HG03196 (cell line): ENCODE results near the gene IPO4.

Experiments
- ATAC-seq: cut with Tn5 transposase; IDR thresholded peaks from one replicate; pipeline ENCODE4 v1.9.1; 2021; ENCODE audit not compliant: unreplicated experiment

The IPO4 gene

GRCh38 chr14:24178399-24179178 is 10.0 kb downstream of the IPO4 start:
- no peak for ATAC-seq

GRCh38 chr14:24177891-24178290 is 10.7 kb downstream of the IPO4 start:
- ATAC-seq: no peak

DNA sequence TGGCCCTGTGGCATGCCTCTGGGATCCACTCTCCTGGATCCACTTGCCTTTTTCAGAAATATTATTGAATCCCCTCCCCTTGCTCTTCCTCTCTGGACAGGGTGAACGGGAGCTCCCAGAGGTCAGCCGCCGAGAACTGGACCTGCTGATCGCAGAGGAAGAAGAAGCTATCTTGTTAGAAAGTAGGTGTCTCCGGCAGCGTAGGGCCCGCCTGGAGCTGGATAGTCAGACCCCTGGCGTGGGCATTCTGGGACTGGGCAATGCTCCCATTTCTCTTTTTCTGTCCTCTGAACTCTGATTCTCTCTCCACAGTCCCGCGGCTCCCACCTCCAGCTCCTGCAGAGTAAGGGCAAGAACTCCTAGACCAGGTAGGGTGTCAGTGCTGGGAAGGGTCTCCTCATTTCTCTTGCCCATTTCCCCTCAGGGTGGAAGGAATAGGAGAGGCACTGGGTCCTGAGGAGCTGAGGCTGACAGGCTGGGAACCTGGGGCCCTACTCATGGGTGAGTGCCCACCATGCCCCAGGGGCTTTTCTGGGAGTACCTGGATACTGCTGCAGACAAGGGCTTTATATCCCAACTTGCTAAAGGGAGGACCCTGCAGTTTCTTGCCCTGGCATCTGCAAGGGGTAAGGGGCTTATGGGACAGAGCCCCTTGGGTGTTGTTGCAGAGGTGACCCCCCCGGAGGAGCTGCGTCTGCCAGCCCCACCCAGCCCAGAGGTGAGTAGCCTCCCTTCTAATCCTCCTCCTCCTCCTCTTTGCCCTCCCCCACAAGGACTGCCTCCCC is 11.4 kb downstream of the IPO4 start:
- ATAC-seq: no peak

- ATAC-seq: no peak
Measured at GRCh38 chr14:24176599-24176998, 12.0 kb downstream of the IPO4 start.

GRCh38 chr14:24172871-24173281 is 15.7 kb downstream of the IPO4 start:
- ATAC-seq: no peak

DNA sequence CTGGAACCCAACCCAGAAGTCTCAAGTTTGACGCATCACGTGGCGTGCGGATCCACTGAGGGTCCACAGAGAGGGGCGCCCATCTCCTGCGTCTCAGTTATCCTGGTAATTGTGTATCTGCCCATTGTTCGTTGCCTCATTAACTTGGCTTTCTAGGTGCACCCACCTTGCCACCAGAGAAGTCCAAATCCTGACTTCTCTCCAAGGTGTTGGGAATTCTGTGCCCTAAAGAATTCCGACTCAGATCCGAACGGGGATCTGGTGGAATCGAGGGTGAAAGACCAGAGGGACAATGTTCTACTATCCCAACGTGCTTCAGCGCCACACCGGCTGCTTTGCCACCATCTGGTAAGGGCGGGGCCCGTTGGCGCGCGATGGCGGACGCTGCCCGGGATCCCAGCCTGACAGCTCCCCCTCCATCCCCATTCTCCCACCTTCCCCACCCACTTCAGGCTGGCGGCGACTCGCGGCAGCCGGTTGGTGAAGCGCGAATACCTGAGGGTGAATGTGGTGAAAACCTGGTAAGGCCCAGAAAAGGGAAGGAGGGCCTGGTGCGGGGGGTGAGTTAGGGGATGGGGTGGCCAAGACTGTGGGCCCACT is 16.3 kb downstream of the IPO4 start:
- ATAC-seq: no peak

DNA sequence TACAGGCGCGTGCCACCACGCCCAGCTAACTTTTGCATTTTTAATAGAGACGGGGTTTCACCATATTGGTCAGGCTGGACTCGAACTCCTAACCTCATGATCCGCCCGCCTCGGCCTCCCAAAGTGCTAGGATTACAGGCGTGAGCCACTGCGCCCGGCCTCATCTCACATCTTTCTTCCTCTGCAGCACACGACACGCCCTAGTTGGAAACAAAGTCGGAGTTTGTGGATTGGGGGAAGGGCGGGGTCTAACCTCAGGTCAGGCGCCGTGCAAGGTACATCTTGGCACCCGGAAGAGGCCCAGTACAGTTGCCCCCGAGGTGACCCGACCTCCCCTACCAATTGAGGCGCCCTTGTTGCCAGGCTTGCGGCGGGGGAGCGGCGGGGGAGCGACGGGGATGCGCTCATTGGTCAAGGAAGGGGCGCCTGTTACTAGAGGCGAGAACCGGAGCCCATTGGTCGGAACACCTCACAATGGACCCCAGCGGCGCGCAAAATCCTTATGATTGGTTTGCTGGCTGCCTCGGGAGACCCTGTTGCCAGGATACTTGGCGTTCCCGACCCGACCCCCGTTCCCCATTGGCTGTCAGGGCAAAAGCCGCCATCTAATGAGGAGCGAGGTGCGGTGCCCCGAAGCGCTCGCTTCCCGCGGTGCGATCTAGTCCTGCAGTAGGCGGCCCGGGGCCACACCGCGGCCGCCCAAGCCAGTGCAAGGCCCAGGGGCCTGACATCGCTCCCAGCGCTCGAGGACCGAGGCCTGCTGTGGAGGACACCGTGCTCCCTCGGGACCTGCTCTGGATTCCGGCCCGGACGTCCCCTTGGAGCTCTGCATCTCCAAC is 17.0 kb downstream of the IPO4 start, which contains the start of gene REC8:
Gene REC8 (plus strand): TSS at position 659 of the 839 bp plus-strand sequence. CDS start 473 bp downstream, outside the sequence.
- peak; percentile 73 for ATAC-seq

- no peak for ATAC-seq
Measured at GRCh38 chr14:24167469-24168114, 21.0 kb downstream of the IPO4 start.

DNA sequence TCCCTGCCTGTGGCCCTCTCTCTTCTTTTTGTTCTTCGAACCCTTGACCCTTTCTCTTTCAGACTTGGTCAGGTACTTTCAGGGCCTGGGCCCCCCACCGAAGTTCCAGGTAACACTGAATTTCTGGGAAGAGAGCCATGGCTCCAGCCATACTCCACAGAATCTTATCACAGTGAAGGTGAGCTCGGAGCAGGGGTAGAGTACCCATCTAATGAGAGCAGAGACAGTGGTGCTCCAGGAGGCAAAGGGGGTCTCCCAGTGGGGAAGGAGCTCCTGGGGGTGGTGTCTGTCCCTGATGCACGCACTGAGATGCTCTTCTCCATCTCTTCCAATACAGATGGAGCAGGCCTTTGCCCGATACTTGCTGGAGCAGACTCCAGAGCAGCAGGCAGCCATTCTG is 22.8 kb downstream of the IPO4 start:
- no peak for ATAC-seq

- no peak for ATAC-seq
Measured at GRCh38 chr14:24164518-24164991, 24.1 kb downstream of the IPO4 start.

GRCh38 chr14:24162093-24162492 is 26.5 kb downstream of the IPO4 start:
- no peak for ATAC-seq

DNA sequence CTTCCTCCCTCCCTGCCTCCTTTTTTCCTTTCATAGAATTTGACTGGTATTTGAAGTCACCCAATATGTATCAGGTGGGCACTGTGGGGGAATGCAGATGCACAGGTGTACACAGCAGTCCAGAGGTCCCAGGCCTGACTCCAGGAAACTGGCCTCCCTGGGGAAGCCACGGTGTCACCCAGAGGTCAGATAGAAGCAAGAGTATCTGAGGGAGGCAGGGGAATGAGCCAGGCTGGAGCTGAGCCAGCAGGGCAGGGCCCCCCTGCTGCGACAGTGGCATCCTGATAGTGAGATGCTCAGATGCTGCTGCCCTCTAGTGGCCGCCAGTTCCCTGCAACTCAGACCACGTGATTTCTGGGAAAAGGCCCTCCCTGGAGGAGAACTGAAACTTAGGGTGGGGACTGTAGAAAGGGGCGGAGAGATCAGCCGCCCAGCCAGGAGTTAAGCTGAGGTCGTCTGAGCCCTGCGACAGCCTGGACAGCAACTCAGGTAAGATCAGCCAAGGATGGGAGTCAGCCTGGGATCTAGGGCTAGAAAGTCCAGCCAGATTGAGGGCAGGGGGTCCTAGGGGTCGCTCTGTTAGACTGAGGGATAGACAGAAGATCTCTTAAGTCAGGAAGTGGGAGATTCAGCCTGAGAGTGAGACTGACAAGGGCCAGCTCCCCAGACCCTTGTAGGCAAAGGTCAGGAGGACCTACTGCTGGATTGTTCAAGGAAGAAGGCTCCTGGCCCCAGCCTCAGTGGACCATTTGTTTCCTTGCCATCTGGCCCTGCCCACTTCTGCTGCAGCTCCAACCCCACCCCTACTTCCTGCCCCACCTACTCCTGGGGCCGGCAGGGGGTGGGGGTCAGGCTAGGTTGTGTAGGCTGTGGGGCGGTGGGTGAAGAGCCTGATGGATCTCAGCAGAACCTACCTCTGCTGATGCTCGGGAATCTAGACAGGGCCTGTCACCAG is 27.5 kb downstream of the IPO4 start, which contains the start of gene IRF9:
Gene IRF9 (plus strand): TSS at position 416 of the 955 bp plus-strand sequence. CDS start 880 bp downstream, outside the sequence.
- ATAC-seq: peak; percentile 74

- peak; percentile 8 for ATAC-seq
Measured at GRCh38 chr14:24160499-24160849, 28.1 kb downstream of the IPO4 start.

GRCh38 chr14:24159777-24160498 is 28.7 kb downstream of the IPO4 start:
- peak; percentile 6 for ATAC-seq

DNA sequence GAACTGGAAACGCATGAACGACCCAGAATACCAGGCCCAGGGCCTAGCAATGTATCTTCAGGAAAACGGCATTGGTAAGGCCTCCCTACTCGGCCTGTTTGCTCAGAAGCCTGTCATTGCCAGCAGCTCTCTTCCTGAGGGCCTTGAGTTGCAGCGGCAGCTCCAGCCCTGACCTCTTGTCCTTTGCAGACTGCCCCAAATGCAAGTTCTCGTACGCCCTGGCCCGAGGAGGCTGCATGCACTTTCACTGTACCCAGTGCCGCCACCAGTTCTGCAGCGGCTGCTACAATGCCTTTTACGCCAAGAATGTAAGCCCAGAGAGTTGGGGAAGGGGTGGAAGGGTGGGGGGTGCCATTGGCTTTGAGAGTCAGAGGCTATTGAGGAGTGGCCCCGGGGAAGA is 31.3 kb downstream of the IPO4 start:
- no peak for ATAC-seq

- ATAC-seq: no peak
Measured at GRCh38 chr14:24156840-24157239, 31.8 kb downstream of the IPO4 start.

DNA sequence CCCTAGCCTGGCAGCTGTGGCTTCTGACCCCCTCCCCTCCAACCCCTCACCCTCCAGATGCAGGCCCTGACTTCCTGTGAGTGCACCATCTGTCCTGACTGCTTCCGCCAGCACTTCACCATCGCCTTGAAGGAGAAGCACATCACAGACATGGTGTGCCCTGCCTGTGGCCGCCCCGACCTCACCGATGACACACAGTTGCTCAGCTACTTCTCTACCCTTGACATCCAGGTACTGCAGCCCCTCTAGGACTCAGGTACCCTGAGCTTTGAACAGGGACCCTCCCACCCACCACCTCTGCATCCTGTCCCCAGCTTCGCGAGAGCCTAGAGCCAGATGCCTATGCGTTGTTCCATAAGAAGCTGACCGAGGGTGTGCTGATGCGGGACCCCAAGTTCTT is 33.5 kb downstream of the IPO4 start:
- ATAC-seq: no peak

- no peak for ATAC-seq
Measured at GRCh38 chr14:24151404-24152080, 37.1 kb downstream of the IPO4 start.
